Caco-2 (cell line): ENCODE results near the gene MPST. TPM values are rescaled to one million over a fixed set of nuclear protein-coding genes. Genes with fewer than 3 reads are reported as not detected.

Experiments
- BruUV-seq: library from RNA; stranded (reverse); fragments of 400-500 nt; replicated peaks from 2 replicates; lab custom pipeline; 2021; lab: Mats Ljungman, UMichigan
- CTCF ChIA-PET: fragments of 300-600 bp; sonication (Branson Sonifier 250); formaldehyde crosslinking; loops from one replicate; lab custom pipeline; 2022; ENCODE audit warnings: antibody characterized with exemption; lab: Charles Lee
- POLR2A ChIA-PET: fragments of 300-600 bp; sonication (Branson Sonifier 250); formaldehyde crosslinking; loops from one replicate; lab custom pipeline; 2022; ENCODE audit warnings: antibody characterized with exemption; lab: Charles Lee
- DNase-seq, 2 experiments: peaks; one replicate each; pipeline versions ENCODE4 v3.0.0 to v3.0.0-alpha.2; 2020 to 2022
- H3K27me3 ChIP-seq: replicated peaks from 2 replicates; pipeline ENCODE4 v1.6.0; 2011; ENCODE audit warnings: low read length; ENCODE audit not compliant: control insufficient read depth, insufficient read depth
- H3K36me3 ChIP-seq: 2 replicates; pipeline ENCODE4 v1.5.1; 2011; ENCODE audit warnings: low read length; ENCODE audit not compliant: control insufficient read depth, insufficient read depth
- H3K4me1 ChIP-seq: fragments of 250-450 bp; sonication (Bioruptor Pico); 2 replicates; pipeline ENCODE4 v1.5.1; 2020; ENCODE audit warnings: mild to moderate bottlenecking
- H3K4me3 ChIP-seq: 2 replicates; pipeline ENCODE4 v1.5.1; 2011; ENCODE audit warnings: low read depth, mild to moderate bottlenecking, control low read depth, low read length
- H3K9me3 ChIP-seq: fragments of 250-450 bp; sonication (Bioruptor Pico); 2 replicates; pipeline ENCODE4 v1.5.1; 2020; ENCODE audit warnings: mild to moderate bottlenecking, moderate library complexity
- H3K27ac Mint-ChIP-seq: one replicate; pipeline ENCODE4 v1.8.0; 2022; ENCODE audit warnings: mixed read lengths; ENCODE audit not compliant: unreplicated experiment
- H3K27me3 Mint-ChIP-seq: one replicate; pipeline ENCODE4 v1.8.0; 2022; ENCODE audit warnings: mixed read lengths; ENCODE audit not compliant: insufficient read depth, unreplicated experiment
- H3K36me3 Mint-ChIP-seq: one replicate; pipeline ENCODE4 v1.8.0; 2022; ENCODE audit warnings: mild to moderate bottlenecking, mixed read lengths; ENCODE audit not compliant: insufficient read depth, unreplicated experiment
- H3K4me1 Mint-ChIP-seq: one replicate; pipeline ENCODE4 v1.8.0; 2022; ENCODE audit warnings: low read depth, mixed read lengths; ENCODE audit not compliant: unreplicated experiment
- H3K4me3 Mint-ChIP-seq: one replicate; pipeline ENCODE4 v1.8.0; 2022; ENCODE audit warnings: mild to moderate bottlenecking, moderate library complexity, mixed read lengths; ENCODE audit not compliant: unreplicated experiment
- H3K9me3 Mint-ChIP-seq: one replicate; pipeline ENCODE4 v1.8.0; 2022; ENCODE audit warnings: mixed read lengths; ENCODE audit not compliant: unreplicated experiment
- CTCF ChIP-seq, 2 experiments: fragments of 200-600 bp in 1 of 2; IDR thresholded peaks; 1 replicate in 1 of 2; 2 replicates in 1 of 2; pipeline versions ENCODE4 v1.5.1 to v1.8.0; 2011 to 2022; ENCODE audit warnings: antibody characterized with exemption in 1 of 2, control low read depth in 1 of 2, inconsistent platforms in 1 of 2, low read depth in 1 of 2, low read length in 1 of 2, mild to moderate bottlenecking in 1 of 2, moderate library complexity in 1 of 2; ENCODE audit not compliant: insufficient read depth in 1 of 2, severe bottlenecking in 1 of 2, unreplicated experiment in 1 of 2
- intact Hi-C: fragments of 100-400 bp; cut with micrococcal nuclease; formaldehyde crosslinking; loops from one replicate; pipeline ENCODE4 v1.10.0; 2022; ENCODE audit not compliant: unreplicated experiment
- total RNA-seq: library from RNA; stranded (reverse); gene quantifications from 2 replicates; pipeline ENCODE4 v1.2.3, GENCODE V29; 2022

Gene MPST
- total RNA-seq, 1 experiment from 2014 or later: 83.7 TPM

- H3K27ac Mint-ChIP-seq: no peak overlapping the region
- CTCF ChIA-PET: no interaction called here
- BruUV-seq: no TSS peak
- intact Hi-C loops: no loop called here
- H3K9me3 Mint-ChIP-seq: no peaks in the 10 kb centered on the region
- H3K4me1 ChIP-seq: peaks cover 33% of the 10 kb centered on the region
- no peak for DNase-seq
- H3K9me3 ChIP-seq: no peaks in the 10 kb centered on the region
- H3K4me3 ChIP-seq: no peak overlapping the region
- TF ChIP-seq CTCF (IDR thresholded peaks at IDR 0.05; ENCODE audit: insufficient read depth in 1 of 2, low read depth in 1 of 2, low read length in 1 of 2, severe bottlenecking in 1 of 2, unreplicated experiment in 1 of 2): no peak
- peaks cover 23% of the 10 kb centered on the region for H3K36me3 Mint-ChIP-seq
- H3K4me1 Mint-ChIP-seq: peaks cover 33% of the 10 kb centered on the region
- POLR2A ChIA-PET: no interaction called here
- H3K36me3 ChIP-seq: no peaks in the 10 kb centered on the region
- no peak overlapping the region for H3K4me3 Mint-ChIP-seq
- H3K27me3 ChIP-seq: no peaks in the 10 kb centered on the region
- no peaks in the 10 kb centered on the region for H3K27me3 Mint-ChIP-seq
These were observed 17.3 kb downstream of the MPST start for GRCh38 chr22:37036655-37037377.

- H3K27me3 ChIP-seq: no peaks in the 10 kb centered on the region
- intact Hi-C loops: no loop called here
- H3K36me3 ChIP-seq: no peaks in the 10 kb centered on the region
- no peak overlapping the region for H3K27ac Mint-ChIP-seq
- peaks cover 26% of the 10 kb centered on the region for H3K4me1 ChIP-seq
- no peaks in the 10 kb centered on the region for H3K27me3 Mint-ChIP-seq
- H3K4me1 Mint-ChIP-seq: peaks cover 29% of the 10 kb centered on the region
- no peak overlapping the region for H3K4me3 Mint-ChIP-seq
- no peaks in the 10 kb centered on the region for H3K9me3 ChIP-seq
- CTCF ChIA-PET: no interaction called here
- TF ChIP-seq CTCF (IDR thresholded peaks at IDR 0.05; ENCODE audit: insufficient read depth in 1 of 2, low read depth in 1 of 2, low read length in 1 of 2, severe bottlenecking in 1 of 2, unreplicated experiment in 1 of 2): no peak
- H3K4me3 ChIP-seq: no peak overlapping the region
- H3K9me3 Mint-ChIP-seq: no peaks in the 10 kb centered on the region
- H3K36me3 Mint-ChIP-seq: peaks cover 20% of the 10 kb centered on the region
- no peak for DNase-seq
- no TSS peak for BruUV-seq
- POLR2A ChIA-PET: no interaction called here
These were observed 18.1 kb downstream of the MPST start for GRCh38 chr22:37037669-37038068.

- H3K27ac Mint-ChIP-seq: no peak overlapping the region
- BruUV-seq: no TSS peak
- no peak overlapping the region for H3K4me3 Mint-ChIP-seq
- H3K4me3 ChIP-seq: no peak overlapping the region
- H3K4me1 Mint-ChIP-seq: peaks cover 28% of the 10 kb centered on the region
- no peaks in the 10 kb centered on the region for H3K9me3 ChIP-seq
- no peaks in the 10 kb centered on the region for H3K36me3 ChIP-seq
- no peaks in the 10 kb centered on the region for H3K27me3 ChIP-seq
- H3K36me3 Mint-ChIP-seq: peaks cover 5% of the 10 kb centered on the region
- intact Hi-C loops: no loop called here
- no peaks in the 10 kb centered on the region for H3K9me3 Mint-ChIP-seq
- ChIA-PET POLR2A (no interaction called here), CTCF (no interaction called here)
- no peaks in the 10 kb centered on the region for H3K27me3 Mint-ChIP-seq
- H3K4me1 ChIP-seq: peaks cover 28% of the 10 kb centered on the region
- no peak for TF ChIP-seq CTCF (IDR thresholded peaks at IDR 0.05; ENCODE audit: insufficient read depth in 1 of 2, low read depth in 1 of 2, low read length in 1 of 2, severe bottlenecking in 1 of 2, unreplicated experiment in 1 of 2)
- no peak for DNase-seq
These were observed 19.9 kb downstream of the MPST start for GRCh38 chr22:37039466-37039865.
